ENCODE results near the gene POU2F1. TPM values are rescaled to one million over a fixed set of nuclear protein-coding genes. Genes with fewer than 3 reads are reported as not detected.

POU2F1 gene
- total and polyA plus RNA-seq, 2 experiments from 2014 or later, result 38.8 to 66.1 TPM

DNA sequence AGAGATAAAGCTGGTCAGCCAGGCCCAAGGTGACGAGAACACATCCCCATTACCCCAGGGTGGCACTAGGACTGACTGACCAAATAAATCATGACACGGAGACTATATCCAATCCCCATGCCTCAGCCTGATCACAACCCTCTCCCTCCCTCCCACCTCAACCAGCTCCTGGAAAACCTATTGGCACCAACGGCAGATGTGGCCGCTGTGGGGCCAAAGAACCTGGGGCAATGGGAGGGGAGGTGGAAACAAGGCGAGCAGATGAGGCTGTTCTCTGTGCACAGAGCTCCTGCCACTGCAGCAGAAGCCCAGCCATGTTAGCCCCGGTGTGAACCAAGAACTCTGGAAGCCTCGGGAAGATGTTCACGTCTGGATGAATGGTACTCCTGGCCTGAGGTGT is 220.1 kb downstream of the POU2F1 start:
- Mint-ChIP-seq H3K9me3 (no peaks in the 10 kb centered on the region), H3K4me1 (peaks cover 4% of the 10 kb centered on the region; the same call in 2 of the 3 replicates)
- ATAC-seq, result no peak

More for the DNA sequence above, 220.1 kb downstream of the POU2F1 start:
- no peak overlapping the region for H3K4me3 ChIP-seq
- Mint-ChIP-seq H3K4me3 (no peak overlapping the region), H3K27me3 (ENCODE audit: insufficient read depth, low read depth, poor library complexity) (peaks cover 38% of the 10 kb centered on the region), H3K36me3 (ENCODE audit: low read depth) (no peaks in the 10 kb centered on the region; the same call in 2 of the 3 replicates), H3K27ac (no peak overlapping the region)
- DNase-seq (ENCODE audit: low spot score), result no peak
- no peak overlapping the region for H3K4me2 ChIP-seq
- H4K20me1 ChIP-seq (replicated peaks; ENCODE audit: insufficient read depth), result no peaks in the 10 kb centered on the region
- no peaks in the 10 kb centered on the region; the same call in 1 of the 2 replicates for H3K36me3 ChIP-seq (ENCODE audit: insufficient read depth)
- peaks cover 38% of the 10 kb centered on the region for H3K27me3 ChIP-seq (ENCODE audit: insufficient read depth)
- H2AFZ ChIP-seq, result no peak overlapping the region
- no peaks in the 10 kb centered on the region for H3K9me2 ChIP-seq (ENCODE audit: insufficient read depth)
- H3K4me1 ChIP-seq (ENCODE audit: insufficient read depth), result 0 out of 2 replicates have a peak, but pooled peaks cover 4% of the 10 kb centered on the region
- no peaks in the 10 kb centered on the region for H3K79me2 ChIP-seq (replicated peaks; ENCODE audit: insufficient read depth)
- H3K27ac ChIP-seq (ENCODE audit: low read depth), result no peak overlapping the region
- H3F3A ChIP-seq (replicated peaks; ENCODE audit: low read depth), result 0 out of 2 replicates have a peak, but pooled peaks cover 2% of the 10 kb centered on the region
- TF ChIP-seq ZNF462 (CRISPR knock-in tag; IDR thresholded peaks at IDR 0.05) (no peak), EZH2phosphoT487 (IDR thresholded peaks at IDR 0.05; ENCODE audit: unreplicated experiment) (no peak), STAT1 (IDR thresholded peaks at IDR 0.05; ENCODE audit: unreplicated experiment) (no peak), JUNB (IDR thresholded peaks at IDR 0.05; ENCODE audit: unreplicated experiment) (no peak), ZNF331 (CRISPR knock-in tag; IDR thresholded peaks at IDR 0.05; ENCODE audit: low read depth) (no peak), CREB1 (CRISPR knock-in tag; IDR thresholded peaks at IDR 0.05; ENCODE audit: low read depth) (no peak), ZNF114 (CRISPR knock-in tag; IDR thresholded peaks at IDR 0.05) (no peak), POLR2AphosphoS5 (IDR thresholded peaks at IDR 0.05; ENCODE audit: low read depth) (no peak), EZH2 (IDR thresholded peaks at IDR 0.05; ENCODE audit: low read depth, unreplicated experiment) (no peak), NANOG (IDR thresholded peaks at IDR 0.05; ENCODE audit: borderline replicate concordance) (no peak)
- TF ChIP-seq, protein P1, sequence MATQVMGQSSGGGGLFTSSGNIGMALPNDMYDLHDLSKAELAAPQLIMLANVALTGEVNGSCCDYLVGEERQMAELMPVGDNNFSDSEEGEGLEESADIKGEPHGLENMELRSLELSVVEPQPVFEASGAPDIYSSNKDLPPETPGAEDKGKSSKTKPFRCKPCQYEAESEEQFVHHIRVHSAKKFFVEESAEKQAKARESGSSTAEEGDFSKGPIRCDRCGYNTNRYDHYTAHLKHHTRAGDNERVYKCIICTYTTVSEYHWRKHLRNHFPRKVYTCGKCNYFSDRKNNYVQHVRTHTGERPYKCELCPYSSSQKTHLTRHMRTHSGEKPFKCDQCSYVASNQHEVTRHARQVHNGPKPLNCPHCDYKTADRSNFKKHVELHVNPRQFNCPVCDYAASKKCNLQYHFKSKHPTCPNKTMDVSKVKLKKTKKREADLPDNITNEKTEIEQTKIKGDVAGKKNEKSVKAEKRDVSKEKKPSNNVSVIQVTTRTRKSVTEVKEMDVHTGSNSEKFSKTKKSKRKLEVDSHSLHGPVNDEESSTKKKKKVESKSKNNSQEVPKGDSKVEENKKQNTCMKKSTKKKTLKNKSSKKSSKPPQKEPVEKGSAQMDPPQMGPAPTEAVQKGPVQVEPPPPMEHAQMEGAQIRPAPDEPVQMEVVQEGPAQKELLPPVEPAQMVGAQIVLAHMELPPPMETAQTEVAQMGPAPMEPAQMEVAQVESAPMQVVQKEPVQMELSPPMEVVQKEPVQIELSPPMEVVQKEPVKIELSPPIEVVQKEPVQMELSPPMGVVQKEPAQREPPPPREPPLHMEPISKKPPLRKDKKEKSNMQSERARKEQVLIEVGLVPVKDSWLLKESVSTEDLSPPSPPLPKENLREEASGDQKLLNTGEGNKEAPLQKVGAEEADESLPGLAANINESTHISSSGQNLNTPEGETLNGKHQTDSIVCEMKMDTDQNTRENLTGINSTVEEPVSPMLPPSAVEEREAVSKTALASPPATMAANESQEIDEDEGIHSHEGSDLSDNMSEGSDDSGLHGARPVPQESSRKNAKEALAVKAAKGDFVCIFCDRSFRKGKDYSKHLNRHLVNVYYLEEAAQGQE (IDR thresholded peaks at IDR 0.05; ENCODE audit: unreplicated experiment), result no peak
- TF ChIP-seq, protein P2, sequence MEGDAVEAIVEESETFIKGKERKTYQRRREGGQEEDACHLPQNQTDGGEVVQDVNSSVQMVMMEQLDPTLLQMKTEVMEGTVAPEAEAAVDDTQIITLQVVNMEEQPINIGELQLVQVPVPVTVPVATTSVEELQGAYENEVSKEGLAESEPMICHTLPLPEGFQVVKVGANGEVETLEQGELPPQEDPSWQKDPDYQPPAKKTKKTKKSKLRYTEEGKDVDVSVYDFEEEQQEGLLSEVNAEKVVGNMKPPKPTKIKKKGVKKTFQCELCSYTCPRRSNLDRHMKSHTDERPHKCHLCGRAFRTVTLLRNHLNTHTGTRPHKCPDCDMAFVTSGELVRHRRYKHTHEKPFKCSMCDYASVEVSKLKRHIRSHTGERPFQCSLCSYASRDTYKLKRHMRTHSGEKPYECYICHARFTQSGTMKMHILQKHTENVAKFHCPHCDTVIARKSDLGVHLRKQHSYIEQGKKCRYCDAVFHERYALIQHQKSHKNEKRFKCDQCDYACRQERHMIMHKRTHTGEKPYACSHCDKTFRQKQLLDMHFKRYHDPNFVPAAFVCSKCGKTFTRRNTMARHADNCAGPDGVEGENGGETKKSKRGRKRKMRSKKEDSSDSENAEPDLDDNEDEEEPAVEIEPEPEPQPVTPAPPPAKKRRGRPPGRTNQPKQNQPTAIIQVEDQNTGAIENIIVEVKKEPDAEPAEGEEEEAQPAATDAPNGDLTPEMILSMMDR (conservative IDR thresholded peaks at IDR 0.05; ENCODE audit: low read depth in 2 of 2), result no peak
- TF ChIP-seq, protein P3, sequence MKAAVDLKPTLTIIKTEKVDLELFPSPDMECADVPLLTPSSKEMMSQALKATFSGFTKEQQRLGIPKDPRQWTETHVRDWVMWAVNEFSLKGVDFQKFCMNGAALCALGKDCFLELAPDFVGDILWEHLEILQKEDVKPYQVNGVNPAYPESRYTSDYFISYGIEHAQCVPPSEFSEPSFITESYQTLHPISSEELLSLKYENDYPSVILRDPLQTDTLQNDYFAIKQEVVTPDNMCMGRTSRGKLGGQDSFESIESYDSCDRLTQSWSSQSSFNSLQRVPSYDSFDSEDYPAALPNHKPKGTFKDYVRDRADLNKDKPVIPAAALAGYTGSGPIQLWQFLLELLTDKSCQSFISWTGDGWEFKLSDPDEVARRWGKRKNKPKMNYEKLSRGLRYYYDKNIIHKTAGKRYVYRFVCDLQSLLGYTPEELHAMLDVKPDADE (IDR thresholded peaks at IDR 0.05), result no peak
